HG03097 (cell line): ENCODE data around the gene LAMA3.

Experiments
- ATAC-seq: cut with Tn5 transposase; IDR thresholded peaks from one replicate; pipeline ENCODE4 v1.9.1; 2021; ENCODE audit not compliant: unreplicated experiment, low FRiP score

The LAMA3 gene

DNA sequence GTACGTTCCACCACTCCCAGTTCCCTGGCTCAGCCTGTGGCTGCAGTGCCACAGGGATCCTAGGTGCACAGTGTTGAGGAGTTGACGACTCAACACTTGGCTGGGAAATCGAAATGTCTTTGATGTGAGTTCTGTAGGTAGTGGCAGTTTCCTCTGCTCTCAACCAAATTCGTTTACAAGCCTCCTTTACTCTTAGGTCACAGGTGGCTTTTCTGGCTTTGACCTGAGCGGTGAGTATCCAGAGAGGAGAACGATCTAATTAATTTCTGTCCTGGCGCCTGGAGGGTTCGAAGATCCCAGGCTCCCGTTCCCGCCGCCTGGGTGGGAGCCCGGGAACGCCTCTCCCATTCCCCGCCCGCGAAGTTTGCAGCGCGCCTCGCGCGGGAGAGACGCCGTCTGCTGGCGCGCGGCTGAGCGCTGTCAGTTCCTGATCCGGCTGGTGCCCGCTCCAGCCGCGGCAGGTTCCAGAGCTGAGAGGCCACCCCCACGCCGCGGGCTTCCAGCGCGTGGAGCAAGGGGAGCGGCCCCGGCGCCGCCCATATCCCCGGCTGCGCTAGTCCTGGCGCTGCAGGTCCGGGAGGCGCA lies at the start of gene LAMA3:
Gene LAMA3 (plus strand): TSS at position 423 of the 585 bp plus-strand sequence. CDS start 231 bp downstream, outside the sequence.
- no peak for ATAC-seq

GRCh38 chr18:23640052-23640451 lies 49.2 kb upstream of the LAMA3 start:
- no peak for ATAC-seq

- ATAC-seq: no peak
Measured at GRCh38 chr18:23641143-23641720, 48.0 kb upstream of the LAMA3 start.

DNA sequence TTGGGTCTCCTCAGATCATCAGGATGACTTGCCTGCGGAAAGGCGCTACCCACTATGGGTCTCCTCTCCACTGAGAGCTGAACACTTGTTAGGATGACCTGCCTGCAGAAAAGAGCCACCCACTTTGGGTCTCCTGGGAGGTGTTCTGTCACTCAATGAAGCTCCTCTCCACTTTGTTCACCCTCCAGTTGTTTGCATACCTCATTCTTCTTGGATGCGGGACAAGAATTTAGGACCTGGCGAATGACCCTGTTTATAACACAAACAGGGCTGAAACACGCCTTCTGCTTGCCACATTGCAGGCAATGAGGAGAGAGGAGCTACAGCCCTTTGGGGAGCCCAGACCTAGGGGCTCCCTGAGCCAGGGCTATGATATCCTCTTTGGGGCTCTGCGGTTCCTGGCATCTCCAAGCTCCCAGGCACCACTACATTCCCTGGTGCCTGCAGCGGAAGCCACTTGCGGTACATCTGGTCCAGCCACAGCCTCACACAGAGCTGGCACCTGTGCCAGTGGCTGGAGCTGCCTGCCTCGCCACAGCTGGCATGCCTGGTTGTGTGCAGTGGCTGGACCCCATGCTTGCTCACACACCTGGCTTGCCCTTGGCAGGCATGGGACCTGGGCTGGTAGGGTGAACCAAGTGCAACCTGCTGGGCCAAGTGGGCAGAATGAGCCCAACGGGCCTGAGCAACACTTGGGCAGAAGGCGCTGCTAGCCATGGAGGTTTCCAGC lies 47.2 kb upstream of the LAMA3 start:
- no peak for ATAC-seq

- ATAC-seq: no peak
Measured at GRCh38 chr18:23643815-23644490, 45.3 kb upstream of the LAMA3 start.

GRCh38 chr18:23645568-23646175 lies 43.6 kb upstream of the LAMA3 start:
- no peak for ATAC-seq

GRCh38 chr18:23646282-23646681 lies 43.0 kb upstream of the LAMA3 start:
- ATAC-seq: no peak

GRCh38 chr18:23648456-23648855 lies 40.8 kb upstream of the LAMA3 start:
- no peak for ATAC-seq

- ATAC-seq: no peak
Measured at GRCh38 chr18:23648940-23649607, 40.2 kb upstream of the LAMA3 start.

GRCh38 chr18:23650968-23651927 lies 38.0 kb upstream of the LAMA3 start:
- no peak for ATAC-seq

- ATAC-seq: no peak
Measured at GRCh38 chr18:23652232-23652631, 37.0 kb upstream of the LAMA3 start.

DNA sequence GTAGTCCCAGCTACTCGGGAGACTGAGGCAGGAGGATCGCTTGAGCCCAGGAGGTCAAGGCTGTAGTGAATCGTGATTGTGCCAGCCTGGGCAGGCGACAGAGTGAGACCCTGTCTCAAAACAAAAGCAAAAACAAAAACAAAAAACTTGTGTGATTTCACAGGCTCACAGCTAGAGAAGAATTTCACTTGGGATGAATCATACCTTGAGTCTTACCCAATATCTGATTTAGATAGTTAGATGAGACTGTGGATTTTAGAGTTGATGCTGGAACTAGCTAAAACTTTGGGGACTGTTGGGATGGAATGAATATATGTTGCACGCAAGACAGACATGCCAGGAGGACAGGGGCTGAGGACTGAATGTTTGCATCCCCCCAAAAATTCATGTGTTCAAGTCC lies 31.0 kb upstream of the LAMA3 start:
- no peak for ATAC-seq

DNA sequence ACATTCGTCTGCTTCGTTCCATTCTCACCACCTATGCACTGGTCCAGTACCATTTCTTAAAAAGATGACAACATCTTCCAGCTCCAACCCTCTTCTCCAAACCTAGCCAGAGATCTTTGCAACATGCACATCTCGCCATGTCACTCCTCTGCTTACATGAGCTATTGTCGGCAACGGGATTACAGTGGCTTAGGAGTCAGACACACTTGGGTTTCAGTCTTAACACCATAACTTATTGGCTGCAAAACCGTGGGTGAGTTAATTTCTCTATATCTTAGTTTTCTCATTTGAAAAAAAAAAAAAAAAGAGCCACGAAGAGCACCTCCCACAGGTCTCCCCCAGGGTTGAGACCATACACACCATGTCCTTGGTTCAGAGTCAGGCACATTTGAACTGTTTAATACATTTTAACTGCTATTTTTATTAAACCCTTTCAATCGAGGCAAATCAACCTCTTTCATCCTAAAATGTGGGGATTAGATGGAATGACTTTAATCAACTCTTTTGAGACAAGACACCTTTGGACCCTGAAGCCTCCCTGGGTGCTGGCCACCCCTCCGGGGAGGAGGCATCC lies 27.4 kb upstream of the LAMA3 start:
- no peak for ATAC-seq

GRCh38 chr18:23662309-23663263 lies 26.7 kb upstream of the LAMA3 start, which contains the start of gene ANKRD29:
Gene ANKRD29, minus strand, starts transcription at chr18:23662911. Its CDS starts 181 bp downstream, at chr18:23662730.
- no peak for ATAC-seq

DNA sequence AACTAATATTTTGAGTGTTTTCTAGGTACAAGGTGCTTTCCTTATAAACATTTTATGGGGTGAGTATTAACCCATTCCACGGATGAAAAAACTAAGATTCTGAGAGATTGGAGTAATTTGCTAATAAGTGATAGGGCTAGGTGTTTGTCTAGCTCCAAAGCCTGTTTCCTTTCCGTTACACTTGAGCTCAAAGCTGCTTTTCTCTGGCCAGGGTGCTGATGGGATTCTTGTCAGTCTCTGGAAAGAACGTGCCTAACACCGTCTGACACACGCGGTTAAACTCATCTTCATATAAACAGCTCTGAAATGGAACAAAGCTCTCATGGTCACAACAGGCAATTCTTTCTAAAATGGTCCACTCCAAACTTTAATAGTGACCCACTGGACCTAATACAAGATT lies 24.6 kb upstream of the LAMA3 start:
- no peak for ATAC-seq

GRCh38 chr18:23667114-23667513 lies 22.1 kb upstream of the LAMA3 start:
- no peak for ATAC-seq

GRCh38 chr18:23668731-23669130 lies 20.5 kb upstream of the LAMA3 start:
- no peak for ATAC-seq
